Inflammatory macrophage treated with lipopolysaccharide for 4 hours (primary cell): Measurements from ENCODE around the gene SH3GL3.

ENCODE experiments used
- DNase-seq: peaks from one replicate; pipeline ENCODE4 v3.0.0-alpha.2; 2020

SH3GL3 gene

GRCh38 chr15:83514584-83514983 lies 67.4 kb downstream of the SH3GL3 start:
- no peak for DNase-seq

GRCh38 chr15:83515164-83515563 lies 68.0 kb downstream of the SH3GL3 start:
- no peak for DNase-seq

GRCh38 chr15:83516935-83517334 lies 69.8 kb downstream of the SH3GL3 start:
- no peak for DNase-seq

- no peak for DNase-seq
Observed at GRCh38 chr15:83526319-83526718, 79.2 kb downstream of the SH3GL3 start.

- no peak for DNase-seq
Observed at GRCh38 chr15:83533410-83533962, 86.3 kb downstream of the SH3GL3 start.

- no peak for DNase-seq
Observed at GRCh38 chr15:83537606-83538005, 90.5 kb downstream of the SH3GL3 start.

- DNase-seq, result no peak
Observed at GRCh38 chr15:83538682-83539081, 91.5 kb downstream of the SH3GL3 start.

- no peak for DNase-seq
Observed at GRCh38 chr15:83545804-83546511, 98.8 kb downstream of the SH3GL3 start.

- no peak for DNase-seq
Observed at GRCh38 chr15:83546512-83546888, 99.4 kb downstream of the SH3GL3 start.

- DNase-seq, result no peak
Observed at GRCh38 chr15:83547168-83547567, 100.0 kb downstream of the SH3GL3 start.

- DNase-seq, result peak; percentile 19
Observed at GRCh38 chr15:83549623-83550022, 102.5 kb downstream of the SH3GL3 start.

GRCh38 chr15:83554558-83554957 lies 107.4 kb downstream of the SH3GL3 start:
- no peak for DNase-seq

GRCh38 chr15:83555383-83555782 lies 108.2 kb downstream of the SH3GL3 start:
- DNase-seq, result no peak

GRCh38 chr15:83556068-83556467 lies 108.9 kb downstream of the SH3GL3 start:
- DNase-seq, result no peak

- no peak for DNase-seq
Observed at GRCh38 chr15:83556754-83557153, 109.6 kb downstream of the SH3GL3 start.

- no peak for DNase-seq
Observed at GRCh38 chr15:83558146-83558545, 111.0 kb downstream of the SH3GL3 start.

GRCh38 chr15:83559310-83559966 lies 112.3 kb downstream of the SH3GL3 start:
- DNase-seq, result peak; percentile 49

- DNase-seq, result no peak
Observed at GRCh38 chr15:83561661-83562060, 114.5 kb downstream of the SH3GL3 start.

- DNase-seq, result no peak
Observed at GRCh38 chr15:83565138-83565537, 118.0 kb downstream of the SH3GL3 start.

GRCh38 chr15:83565553-83566159 lies 118.5 kb downstream of the SH3GL3 start:
- DNase-seq, result peak; percentile 4

GRCh38 chr15:83567318-83567717 lies 120.2 kb downstream of the SH3GL3 start:
- DNase-seq, result no peak

GRCh38 chr15:83569341-83569740 lies 122.2 kb downstream of the SH3GL3 start:
- DNase-seq, result no peak

GRCh38 chr15:83570756-83571155 lies 123.6 kb downstream of the SH3GL3 start:
- no peak for DNase-seq
